GM06990 (cell line): ENCODE measurements around the gene CARD6.
"Not testable (repeated sequence)": the region's sequence is repeated elsewhere in the genome, so short reads cannot be mapped to it uniquely, and the experiment has no call there.

Source experiments
- DNase-seq: peaks from one replicate; pipeline ENCODE4 v3.0.0-alpha.2; 2011; ENCODE audit not compliant: insufficient read length; ENCODE audit errors: extremely low read depth
- H3K27me3 ChIP-seq: replicated peaks from 2 replicates; pipeline ENCODE4 v1.6.0; 2011; ENCODE audit warnings: low read length; ENCODE audit not compliant: control insufficient read depth, insufficient read depth
- H3K36me3 ChIP-seq: 2 replicates; pipeline ENCODE4 v1.5.1; 2011; ENCODE audit warnings: low read length; ENCODE audit not compliant: control insufficient read depth, insufficient read depth
- H3K4me3 ChIP-seq: replicated peaks from 2 replicates; pipeline ENCODE4 v1.5.1; 2011; ENCODE audit warnings: low read depth, mild to moderate bottlenecking, control low read depth, low read length
- TF ChIP-seq, protein P1 (sequence below): IDR thresholded peaks from 2 replicates; pipeline ENCODE4 v1.5.1; 2011; ENCODE audit warnings: low read length, control low read depth, mild to moderate bottlenecking, inconsistent platforms; ENCODE audit not compliant: insufficient read depth, poor library complexity, severe bottlenecking

The CARD6 gene, protein sequence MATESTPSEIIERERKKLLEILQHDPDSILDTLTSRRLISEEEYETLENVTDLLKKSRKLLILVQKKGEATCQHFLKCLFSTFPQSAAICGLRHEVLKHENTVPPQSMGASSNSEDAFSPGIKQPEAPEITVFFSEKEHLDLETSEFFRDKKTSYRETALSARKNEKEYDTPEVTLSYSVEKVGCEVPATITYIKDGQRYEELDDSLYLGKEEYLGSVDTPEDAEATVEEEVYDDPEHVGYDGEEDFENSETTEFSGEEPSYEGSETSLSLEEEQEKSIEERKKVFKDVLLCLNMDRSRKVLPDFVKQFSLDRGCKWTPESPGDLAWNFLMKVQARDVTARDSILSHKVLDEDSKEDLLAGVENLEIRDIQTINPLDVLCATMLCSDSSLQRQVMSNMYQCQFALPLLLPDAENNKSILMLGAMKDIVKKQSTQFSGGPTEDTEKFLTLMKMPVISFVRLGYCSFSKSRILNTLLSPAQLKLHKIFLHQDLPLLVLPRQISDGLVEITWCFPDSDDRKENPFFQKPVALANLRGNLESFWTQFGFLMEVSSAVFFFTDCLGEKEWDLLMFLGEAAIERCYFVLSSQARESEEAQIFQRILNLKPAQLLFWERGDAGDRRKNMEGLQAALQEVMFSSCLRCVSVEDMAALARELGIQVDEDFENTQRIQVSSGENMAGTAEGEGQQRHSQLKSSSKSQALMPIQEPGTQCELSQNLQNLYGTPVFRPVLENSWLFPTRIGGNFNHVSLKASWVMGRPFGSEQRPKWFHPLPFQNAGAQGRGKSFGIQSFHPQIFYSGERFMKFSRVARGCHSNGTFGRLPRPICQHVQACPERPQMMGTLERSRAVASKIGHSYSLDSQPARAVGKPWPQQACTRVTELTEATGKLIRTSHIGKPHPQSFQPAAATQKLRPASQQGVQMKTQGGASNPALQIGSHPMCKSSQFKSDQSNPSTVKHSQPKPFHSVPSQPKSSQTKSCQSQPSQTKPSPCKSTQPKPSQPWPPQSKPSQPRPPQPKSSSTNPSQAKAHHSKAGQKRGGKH

DNA sequence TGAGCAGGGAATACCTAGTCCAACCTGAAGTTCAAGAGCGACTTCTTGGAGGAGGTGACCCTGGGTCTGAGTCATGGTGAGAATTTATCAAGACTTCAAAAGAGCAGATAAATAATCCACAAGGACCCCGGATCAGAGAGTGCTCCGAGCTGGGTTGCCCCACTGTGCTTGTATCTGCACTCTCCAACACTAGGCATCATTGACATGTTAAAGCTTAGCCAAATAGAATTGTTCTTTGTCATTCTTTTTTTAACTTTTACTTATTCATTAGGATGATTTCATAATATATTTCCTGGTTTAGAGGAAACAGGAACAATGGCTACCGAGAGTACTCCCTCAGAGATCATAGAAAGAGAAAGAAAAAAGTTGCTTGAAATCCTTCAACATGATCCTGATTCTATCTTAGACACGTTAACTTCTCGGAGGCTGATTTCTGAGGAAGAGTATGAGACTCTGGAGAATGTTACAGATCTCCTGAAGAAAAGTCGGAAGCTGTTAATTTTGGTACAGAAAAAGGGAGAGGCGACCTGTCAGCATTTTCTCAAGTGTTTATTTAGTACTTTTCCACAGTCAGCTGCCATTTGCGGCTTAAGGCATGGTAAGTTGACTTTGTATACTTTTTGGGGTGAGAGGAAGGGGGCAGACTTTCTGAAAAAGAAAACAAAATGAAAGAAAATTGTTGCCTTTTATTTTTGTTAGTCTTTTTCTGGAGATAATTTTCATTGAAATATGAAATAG, at the start of gene CARD6:
Gene CARD6 (plus strand): TSS at position 300 of the 738 bp plus-strand sequence. CDS start 16 bp downstream, at position 316.
- no peaks in the 10 kb centered on the region for H3K36me3 ChIP-seq
- DNase-seq = no peak
- TF ChIP-seq, protein P1, sequence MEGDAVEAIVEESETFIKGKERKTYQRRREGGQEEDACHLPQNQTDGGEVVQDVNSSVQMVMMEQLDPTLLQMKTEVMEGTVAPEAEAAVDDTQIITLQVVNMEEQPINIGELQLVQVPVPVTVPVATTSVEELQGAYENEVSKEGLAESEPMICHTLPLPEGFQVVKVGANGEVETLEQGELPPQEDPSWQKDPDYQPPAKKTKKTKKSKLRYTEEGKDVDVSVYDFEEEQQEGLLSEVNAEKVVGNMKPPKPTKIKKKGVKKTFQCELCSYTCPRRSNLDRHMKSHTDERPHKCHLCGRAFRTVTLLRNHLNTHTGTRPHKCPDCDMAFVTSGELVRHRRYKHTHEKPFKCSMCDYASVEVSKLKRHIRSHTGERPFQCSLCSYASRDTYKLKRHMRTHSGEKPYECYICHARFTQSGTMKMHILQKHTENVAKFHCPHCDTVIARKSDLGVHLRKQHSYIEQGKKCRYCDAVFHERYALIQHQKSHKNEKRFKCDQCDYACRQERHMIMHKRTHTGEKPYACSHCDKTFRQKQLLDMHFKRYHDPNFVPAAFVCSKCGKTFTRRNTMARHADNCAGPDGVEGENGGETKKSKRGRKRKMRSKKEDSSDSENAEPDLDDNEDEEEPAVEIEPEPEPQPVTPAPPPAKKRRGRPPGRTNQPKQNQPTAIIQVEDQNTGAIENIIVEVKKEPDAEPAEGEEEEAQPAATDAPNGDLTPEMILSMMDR = no peak
- no peaks in the 10 kb centered on the region for H3K27me3 ChIP-seq
- peak within 1 kb of the TSS; percentile 63 for H3K4me3 ChIP-seq

GRCh38 chr5:40791715-40792139, 49.4 kb upstream of the CARD6 start:
- DNase-seq = no peak
- Histone ChIP-seq H3K36me3 (no peaks in the 10 kb centered on the region), H3K4me3 (no peak overlapping the region), H3K27me3 (no peaks in the 10 kb centered on the region)
- TF ChIP-seq, protein P1 = no peak

- not testable (repeated sequence) for DNase-seq, H3K27me3 ChIP-seq, H3K36me3 ChIP-seq, H3K4me3 ChIP-seq
Measured at GRCh38 chr5:40792691-40793090, 48.5 kb upstream of the CARD6 start.

GRCh38 chr5:40794340-40794739, 46.8 kb upstream of the CARD6 start:
- H3K4me3 ChIP-seq, DNase-seq, H3K36me3 ChIP-seq, H3K27me3 ChIP-seq: not testable (repeated sequence)

DNA sequence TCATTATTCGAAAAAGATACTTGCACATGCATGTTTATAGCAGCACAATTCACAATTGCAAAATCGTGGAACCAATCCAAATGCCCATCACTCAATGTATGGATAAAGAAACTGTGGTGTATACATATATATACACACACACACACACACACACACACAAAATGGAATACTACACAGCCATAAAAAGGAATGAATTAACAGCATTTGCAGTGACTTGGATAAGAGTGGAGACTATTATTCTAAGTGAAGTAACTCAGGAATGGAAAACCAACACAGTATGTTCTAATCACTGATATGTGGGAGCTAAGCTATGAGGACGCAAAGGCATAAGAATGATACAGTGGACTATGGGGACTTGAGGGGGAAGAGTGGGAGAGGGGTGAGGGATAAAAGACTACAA, 46.3 kb upstream of the CARD6 start:
- H3K27me3 ChIP-seq, DNase-seq, H3K36me3 ChIP-seq, H3K4me3 ChIP-seq: not testable (repeated sequence)

GRCh38 chr5:40796487-40796889, 44.7 kb upstream of the CARD6 start:
- H3K4me3 ChIP-seq = peak overlapping the region; percentile 90; the same call in 1 of the 2 replicates
- H3K27me3 ChIP-seq = no peaks in the 10 kb centered on the region
- H3K36me3 ChIP-seq = no peaks in the 10 kb centered on the region
- TF ChIP-seq, protein P1 = no peak
- DNase-seq = no peak
